PC-9 (cell line): Measurements from ENCODE around the gene FRMD4B.

Experiments
- EZH2 ChIP-seq: fragments of 200-600 bp; sonication (generic); IDR thresholded peaks from 2 replicates; pipeline ENCODE4 v1.8.0; 2017; ENCODE audit warnings: antibody characterized with exemption, low read depth
- TF ChIP-seq, protein P1 (sequence below): fragments of 200-600 bp; sonication (generic); conservative IDR thresholded peaks from 2 replicates; pipeline ENCODE4 v1.6.1; 2017; ENCODE audit warnings: mixed run types, antibody characterized with exemption, mild to moderate bottlenecking, moderate library complexity

DNA sequence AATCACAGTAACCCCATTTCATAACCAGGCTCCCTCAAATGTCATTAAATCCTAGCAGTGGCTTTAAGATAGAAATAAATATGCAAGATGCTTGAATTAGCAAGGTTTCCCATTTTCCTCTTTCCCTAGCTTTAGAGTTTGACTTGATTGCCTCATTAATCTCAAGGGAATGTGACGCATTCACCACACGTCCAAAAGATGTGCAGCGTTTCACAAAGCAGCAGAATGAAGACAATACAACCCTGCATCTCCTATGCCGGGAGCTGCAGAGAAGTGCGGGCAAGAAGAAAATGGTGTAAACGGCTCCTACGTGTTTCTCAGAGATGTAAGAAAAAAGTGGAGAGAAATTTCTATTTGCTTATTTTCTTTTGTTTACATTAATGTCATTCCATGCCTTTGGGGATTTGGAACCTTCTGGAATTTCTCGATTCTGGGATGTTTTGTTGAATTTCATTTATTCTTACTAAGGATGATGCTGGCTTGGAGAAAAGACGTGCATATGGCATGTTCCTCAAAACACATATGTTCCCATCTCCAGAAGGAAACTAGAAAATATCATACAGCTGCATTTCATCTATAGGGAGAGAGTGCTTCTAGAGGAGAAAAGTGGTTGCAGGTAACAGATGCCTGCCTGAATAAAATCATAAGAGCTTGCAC lies 27.8 kb upstream of the FRMD4B start:
- TF ChIP-seq, protein P1, sequence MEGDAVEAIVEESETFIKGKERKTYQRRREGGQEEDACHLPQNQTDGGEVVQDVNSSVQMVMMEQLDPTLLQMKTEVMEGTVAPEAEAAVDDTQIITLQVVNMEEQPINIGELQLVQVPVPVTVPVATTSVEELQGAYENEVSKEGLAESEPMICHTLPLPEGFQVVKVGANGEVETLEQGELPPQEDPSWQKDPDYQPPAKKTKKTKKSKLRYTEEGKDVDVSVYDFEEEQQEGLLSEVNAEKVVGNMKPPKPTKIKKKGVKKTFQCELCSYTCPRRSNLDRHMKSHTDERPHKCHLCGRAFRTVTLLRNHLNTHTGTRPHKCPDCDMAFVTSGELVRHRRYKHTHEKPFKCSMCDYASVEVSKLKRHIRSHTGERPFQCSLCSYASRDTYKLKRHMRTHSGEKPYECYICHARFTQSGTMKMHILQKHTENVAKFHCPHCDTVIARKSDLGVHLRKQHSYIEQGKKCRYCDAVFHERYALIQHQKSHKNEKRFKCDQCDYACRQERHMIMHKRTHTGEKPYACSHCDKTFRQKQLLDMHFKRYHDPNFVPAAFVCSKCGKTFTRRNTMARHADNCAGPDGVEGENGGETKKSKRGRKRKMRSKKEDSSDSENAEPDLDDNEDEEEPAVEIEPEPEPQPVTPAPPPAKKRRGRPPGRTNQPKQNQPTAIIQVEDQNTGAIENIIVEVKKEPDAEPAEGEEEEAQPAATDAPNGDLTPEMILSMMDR: no peak
- no peak for TF ChIP-seq EZH2
